Common myeloid progenitor, CD34-positive (primary cell): ENCODE data around the gene LRRC1.

Experiments used
- CTCF ChIA-PET: fragments of 350-600 bp; sonication (Branson Sonifier 250); formaldehyde crosslinking; loops from one replicate; lab custom pipeline; 2021; ENCODE audit warnings: antibody characterized with exemption; lab: Charles Lee
- POLR2A ChIA-PET: fragments of 350-600 bp; sonication (Branson Sonifier 250); formaldehyde crosslinking; loops from one replicate; lab custom pipeline; 2021; ENCODE audit warnings: antibody characterized with exemption; lab: Charles Lee
- DNase-seq, 3 donors: peaks; one replicate each; pipeline versions ENCODE4 v3.0.0 to v3.0.0-alpha.2; 2013
- H3K27ac ChIP-seq, 2 experiments: 1 replicate in 1 of 2; 2 replicates in 1 of 2; pipeline ENCODE4 v1.7.0; 2013; ENCODE audit warnings: inconsistent platforms in 2 of 2, low read length in 2 of 2, mild to moderate bottlenecking in 2 of 2, low read depth in 1 of 2, moderate library complexity in 1 of 2; ENCODE audit not compliant: severe bottlenecking in 2 of 2, insufficient read depth in 1 of 2, poor library complexity in 1 of 2
- H3K27me3 ChIP-seq, 5 experiments: replicated peaks in 2 of 5; 1 replicate in 3 of 5; 2 replicates in 2 of 5; pipeline versions ENCODE4 v1.6.1 to v1.7.0; 2013; ENCODE audit warnings: low read length in 4 of 5, mild to moderate bottlenecking in 2 of 5, moderate library complexity in 2 of 5, inconsistent platforms in 1 of 5; ENCODE audit not compliant: insufficient read depth in 5 of 5, control insufficient read depth in 4 of 5
- H3K36me3 ChIP-seq, 4 experiments: 1 replicate in 2 of 4; 2 replicates in 2 of 4; pipeline versions ENCODE4 v1.6.1 to v1.7.0; 2013; ENCODE audit warnings: low read length in 3 of 4, control low read depth in 1 of 4, mild to moderate bottlenecking in 1 of 4; ENCODE audit not compliant: control insufficient read depth in 4 of 4, insufficient read depth in 4 of 4
- H3K4me1 ChIP-seq, 4 experiments: 1 replicate in 3 of 4; 2 replicates in 1 of 4; pipeline versions ENCODE4 v1.6.1 to v1.7.1; 2013; ENCODE audit warnings: low read length in 3 of 4, mild to moderate bottlenecking in 3 of 4, control low read depth in 1 of 4, inconsistent platforms in 1 of 4, moderate library complexity in 1 of 4; ENCODE audit not compliant: control insufficient read depth in 4 of 4, insufficient read depth in 4 of 4; ENCODE audit errors: control extremely low read depth in 1 of 4
- H3K4me3 ChIP-seq, 7 experiments: 1 replicate in 4 of 7; 2 replicates in 3 of 7; pipeline versions ENCODE4 v1.5.1 to v1.7.0; 2013; ENCODE audit warnings: mild to moderate bottlenecking in 7 of 7, low read length in 6 of 7, moderate library complexity in 6 of 7, inconsistent platforms in 2 of 7, low read depth in 2 of 7, control low read depth in 1 of 7; ENCODE audit not compliant: insufficient read depth in 4 of 7, control insufficient read depth in 1 of 7; ENCODE audit errors: extremely low read depth in 1 of 7
- H3K9me3 ChIP-seq, 5 experiments: 1 replicate in 4 of 5; 2 replicates in 1 of 5; pipeline versions ENCODE4 v1.6.1 to v1.7.1; 2013; ENCODE audit warnings: low read length in 4 of 5, mild to moderate bottlenecking in 2 of 5, inconsistent platforms in 1 of 5, low read depth in 1 of 5, moderate library complexity in 1 of 5; ENCODE audit not compliant: control insufficient read depth in 4 of 5, insufficient read depth in 2 of 5; ENCODE audit errors: control extremely low read depth in 1 of 5
- WGBS: methylation state at CpG from one replicate; pipeline ENCODE4 v1.1.5; 2013; ENCODE audit not compliant: insufficient coverage; 5-methylcytosine and 5-hydroxymethylcytosine counted together

The LRRC1 gene

GRCh38 chr6:53811746-53812145, 16.9 kb downstream of the LRRC1 start:
- no peaks in the 10 kb centered on the region for H3K36me3 ChIP-seq
- WGBS: 91% methylated on average over 4 of the region's 5 CpGs
- H3K4me3 ChIP-seq: no peak overlapping the region
- POLR2A ChIA-PET: no interaction called here
- H3K4me1 ChIP-seq: peaks cover 0 to 10% (median 3%) of the 10 kb centered on the region in 4 experiments
- CTCF ChIA-PET: interaction anchor here (0.7 to 1.2 kb wide), 3 partner anchors 9 to 472 kb away, joined by 3 read pairs; no protein-coding TSS in a partner anchor
- H3K27me3 ChIP-seq: no peaks in the 10 kb centered on the region
- no peaks in the 10 kb centered on the region for H3K9me3 ChIP-seq
- no peak overlapping the region for H3K27ac ChIP-seq
- DNase-seq: no peak

- POLR2A ChIA-PET: no interaction called here
- H3K9me3 ChIP-seq: no peaks in the 10 kb centered on the region
- H3K27ac ChIP-seq: no peak overlapping the region
- CTCF ChIA-PET: interaction anchor here (2.0 kb wide), 1 partner anchor 19 kb away, joined by 6 read pairs; the partner anchor contains the start of gene LRRC1
- H3K4me3 ChIP-seq: no peak overlapping the region
- H3K36me3 ChIP-seq: no peaks in the 10 kb centered on the region
- WGBS: no CpG with 5 or more reads among the region's 1 CpG
- peaks cover 0 to 10% (median 3%) of the 10 kb centered on the region in 4 experiments for H3K4me1 ChIP-seq
- DNase-seq: no peak
- H3K27me3 ChIP-seq: no peaks in the 10 kb centered on the region
Measured at GRCh38 chr6:53813096-53813495, 18.3 kb downstream of the LRRC1 start.

- Histone ChIP-seq H3K27me3 (no peaks in the 10 kb centered on the region), H3K4me1 (peaks cover 0 to 10% (median 3%) of the 10 kb centered on the region in 4 experiments), H3K9me3 (no peaks in the 10 kb centered on the region), H3K4me3 (no peak overlapping the region), H3K36me3 (no peaks in the 10 kb centered on the region), H3K27ac (no peak overlapping the region)
- DNase-seq: peak in 2 of 3 donors; percentile 21 to 35
- no CpG with 5 or more reads among the region's 1 CpG for WGBS
- CTCF ChIA-PET: interaction anchor here (2.0 kb wide), 1 partner anchor 19 kb away, joined by 6 read pairs; the partner anchor contains the start of gene LRRC1
- POLR2A ChIA-PET: no interaction called here
Measured at GRCh38 chr6:53813801-53814200, 19.0 kb downstream of the LRRC1 start.

GRCh38 chr6:53814353-53814752, 19.5 kb downstream of the LRRC1 start:
- H3K36me3 ChIP-seq: no peaks in the 10 kb centered on the region
- peaks cover 0 to 10% (median 3%) of the 10 kb centered on the region in 4 experiments for H3K4me1 ChIP-seq
- H3K4me3 ChIP-seq: no peak overlapping the region
- no peaks in the 10 kb centered on the region for H3K9me3 ChIP-seq
- no peaks in the 10 kb centered on the region for H3K27me3 ChIP-seq
- no peak for DNase-seq
- ChIA-PET POLR2A (interaction anchor here (0.5 kb wide), 1 partner anchor 10 kb away, joined by 6 read pairs; no protein-coding TSS in a partner anchor), CTCF (interaction anchor here (2.0 kb wide), 1 partner anchor 20 kb away, joined by 6 read pairs; the partner anchor contains the start of gene LRRC1)
- no CpG with 5 or more reads among the region's 2 CpGs for WGBS
- no peak overlapping the region for H3K27ac ChIP-seq

- H3K27ac ChIP-seq: no peak overlapping the region
Measured at GRCh38 chr6:53815381-53816119, 20.7 kb downstream of the LRRC1 start.

GRCh38 chr6:53818858-53819609, 24.2 kb downstream of the LRRC1 start:
- no peaks in the 10 kb centered on the region for H3K27me3 ChIP-seq
- H3K4me1 ChIP-seq: no peaks in the 10 kb centered on the region
- no peaks in the 10 kb centered on the region for H3K9me3 ChIP-seq
- no peak for DNase-seq
- H3K27ac ChIP-seq: no peak overlapping the region
- no peak overlapping the region for H3K4me3 ChIP-seq
- ChIA-PET CTCF (no interaction called here), POLR2A (no interaction called here)
- no peaks in the 10 kb centered on the region for H3K36me3 ChIP-seq
- 100% methylated on average over 1 of the region's 3 CpGs for WGBS

More at GRCh38 chr6:53815381-53816119, 20.7 kb downstream of the LRRC1 start:
- Histone ChIP-seq H3K4me1 (peaks cover 0 to 10% (median 3%) of the 10 kb centered on the region in 4 experiments), H3K27me3 (no peaks in the 10 kb centered on the region), H3K36me3 (no peaks in the 10 kb centered on the region), H3K9me3 (no peaks in the 10 kb centered on the region), H3K4me3 (no peak overlapping the region)
- WGBS: 92% methylated on average over 2 of the region's 7 CpGs
- CTCF ChIA-PET: no interaction called here
- no peak for DNase-seq
- POLR2A ChIA-PET: interaction anchor here (0.6 kb wide), 1 partner anchor 1264 kb away, joined by 3 read pairs; no protein-coding TSS in a partner anchor
